ENCODE data around the gene CCDC148.

- TF ChIP-seq CTCF (conservative IDR thresholded peaks at IDR 0.05; ENCODE audit: low read depth in 2 of 2) (no peak), POLR2AphosphoS5 (IDR thresholded peaks at IDR 0.05; ENCODE audit: low read depth) (no peak), EZH2 (IDR thresholded peaks at IDR 0.05; ENCODE audit: low read depth, unreplicated experiment) (no peak), CREB1 (CRISPR knock-in tag; IDR thresholded peaks at IDR 0.05; ENCODE audit: low read depth) (no peak), EZH2phosphoT487 (IDR thresholded peaks at IDR 0.05; ENCODE audit: unreplicated experiment) (no peak)
- TF ChIP-seq, protein P1, sequence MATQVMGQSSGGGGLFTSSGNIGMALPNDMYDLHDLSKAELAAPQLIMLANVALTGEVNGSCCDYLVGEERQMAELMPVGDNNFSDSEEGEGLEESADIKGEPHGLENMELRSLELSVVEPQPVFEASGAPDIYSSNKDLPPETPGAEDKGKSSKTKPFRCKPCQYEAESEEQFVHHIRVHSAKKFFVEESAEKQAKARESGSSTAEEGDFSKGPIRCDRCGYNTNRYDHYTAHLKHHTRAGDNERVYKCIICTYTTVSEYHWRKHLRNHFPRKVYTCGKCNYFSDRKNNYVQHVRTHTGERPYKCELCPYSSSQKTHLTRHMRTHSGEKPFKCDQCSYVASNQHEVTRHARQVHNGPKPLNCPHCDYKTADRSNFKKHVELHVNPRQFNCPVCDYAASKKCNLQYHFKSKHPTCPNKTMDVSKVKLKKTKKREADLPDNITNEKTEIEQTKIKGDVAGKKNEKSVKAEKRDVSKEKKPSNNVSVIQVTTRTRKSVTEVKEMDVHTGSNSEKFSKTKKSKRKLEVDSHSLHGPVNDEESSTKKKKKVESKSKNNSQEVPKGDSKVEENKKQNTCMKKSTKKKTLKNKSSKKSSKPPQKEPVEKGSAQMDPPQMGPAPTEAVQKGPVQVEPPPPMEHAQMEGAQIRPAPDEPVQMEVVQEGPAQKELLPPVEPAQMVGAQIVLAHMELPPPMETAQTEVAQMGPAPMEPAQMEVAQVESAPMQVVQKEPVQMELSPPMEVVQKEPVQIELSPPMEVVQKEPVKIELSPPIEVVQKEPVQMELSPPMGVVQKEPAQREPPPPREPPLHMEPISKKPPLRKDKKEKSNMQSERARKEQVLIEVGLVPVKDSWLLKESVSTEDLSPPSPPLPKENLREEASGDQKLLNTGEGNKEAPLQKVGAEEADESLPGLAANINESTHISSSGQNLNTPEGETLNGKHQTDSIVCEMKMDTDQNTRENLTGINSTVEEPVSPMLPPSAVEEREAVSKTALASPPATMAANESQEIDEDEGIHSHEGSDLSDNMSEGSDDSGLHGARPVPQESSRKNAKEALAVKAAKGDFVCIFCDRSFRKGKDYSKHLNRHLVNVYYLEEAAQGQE (IDR thresholded peaks at IDR 0.05; ENCODE audit: unreplicated experiment), result no peak
These were observed 182.8 kb downstream of the CCDC148 start for GRCh38 chr2:158273791-158274190.

Measured in GM23338 (cell line).